Measurements from ENCODE around the gene CTAGE15.
"Not testable (repeated sequence)": the region's sequence is repeated elsewhere in the genome, so short reads cannot be mapped to it uniquely, and the experiment has no call there.

DNA sequence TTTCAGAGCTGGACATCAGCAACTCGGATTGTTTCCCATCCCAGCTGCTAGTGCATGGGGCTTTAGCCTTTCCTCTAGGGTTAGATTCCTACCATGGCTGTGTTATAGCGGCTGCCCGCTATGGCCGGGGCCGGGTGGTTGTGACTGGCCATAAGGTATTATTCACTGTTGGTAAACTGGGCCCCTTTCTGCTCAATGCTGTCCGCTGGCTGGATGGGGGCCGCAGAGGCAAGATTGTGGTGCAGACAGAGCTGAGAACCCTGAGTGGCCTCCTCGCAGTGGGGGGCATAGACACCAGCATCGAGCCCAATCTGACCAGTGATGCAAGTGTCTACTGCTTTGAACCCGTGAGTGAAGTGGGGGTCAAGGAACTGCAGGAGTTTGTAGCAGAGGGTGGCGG is 26.5 kb downstream of the CTAGE15 start:
- TF ChIP-seq, protein P1, sequence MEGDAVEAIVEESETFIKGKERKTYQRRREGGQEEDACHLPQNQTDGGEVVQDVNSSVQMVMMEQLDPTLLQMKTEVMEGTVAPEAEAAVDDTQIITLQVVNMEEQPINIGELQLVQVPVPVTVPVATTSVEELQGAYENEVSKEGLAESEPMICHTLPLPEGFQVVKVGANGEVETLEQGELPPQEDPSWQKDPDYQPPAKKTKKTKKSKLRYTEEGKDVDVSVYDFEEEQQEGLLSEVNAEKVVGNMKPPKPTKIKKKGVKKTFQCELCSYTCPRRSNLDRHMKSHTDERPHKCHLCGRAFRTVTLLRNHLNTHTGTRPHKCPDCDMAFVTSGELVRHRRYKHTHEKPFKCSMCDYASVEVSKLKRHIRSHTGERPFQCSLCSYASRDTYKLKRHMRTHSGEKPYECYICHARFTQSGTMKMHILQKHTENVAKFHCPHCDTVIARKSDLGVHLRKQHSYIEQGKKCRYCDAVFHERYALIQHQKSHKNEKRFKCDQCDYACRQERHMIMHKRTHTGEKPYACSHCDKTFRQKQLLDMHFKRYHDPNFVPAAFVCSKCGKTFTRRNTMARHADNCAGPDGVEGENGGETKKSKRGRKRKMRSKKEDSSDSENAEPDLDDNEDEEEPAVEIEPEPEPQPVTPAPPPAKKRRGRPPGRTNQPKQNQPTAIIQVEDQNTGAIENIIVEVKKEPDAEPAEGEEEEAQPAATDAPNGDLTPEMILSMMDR (IDR thresholded peaks at IDR 0.05), result not testable (repeated sequence)
- TF ChIP-seq EP300, POLR2AphosphoS5, POLR2A (IDR thresholded peaks at IDR 0.05): not testable (repeated sequence)
